ENCODE results near the gene TFEB.

The TFEB gene

DNA sequence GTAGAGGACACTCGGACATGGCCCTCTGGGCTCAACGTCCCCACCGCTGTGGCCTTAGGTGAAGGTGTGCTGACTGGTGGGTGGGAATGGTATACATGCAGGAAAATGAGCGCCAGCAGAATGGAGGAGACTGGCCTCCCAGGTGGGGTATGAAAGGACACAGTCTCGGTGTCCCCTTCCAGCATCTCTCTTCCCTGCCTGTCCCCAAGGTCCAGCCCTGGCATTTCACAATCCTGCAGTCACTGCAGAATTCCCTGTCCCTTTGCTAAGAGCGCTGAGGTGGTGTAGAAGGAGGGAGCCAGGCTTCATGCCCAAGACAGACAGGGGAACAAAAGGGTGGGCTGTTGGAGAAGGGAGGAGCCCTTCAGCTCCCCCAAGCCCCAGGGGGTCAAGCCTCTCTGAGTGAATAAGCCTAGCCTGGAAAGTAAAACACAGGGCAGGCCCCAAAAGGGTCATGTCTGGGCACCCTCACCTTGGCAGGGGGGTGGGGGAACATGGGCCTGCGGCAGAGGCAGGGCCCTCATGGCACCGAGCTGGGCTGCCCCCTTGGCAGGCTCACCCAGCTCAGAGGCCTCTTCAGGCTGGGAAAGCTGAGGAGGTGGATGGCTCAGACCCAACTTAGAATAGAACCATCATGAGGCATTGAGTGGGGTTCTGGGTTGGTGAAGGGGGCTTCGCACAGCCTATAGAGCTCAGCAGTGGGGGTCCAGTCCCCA, 23.9 kb downstream of the TFEB start:
- Histone ChIP-seq H3K27me3 (no peaks in the 10 kb centered on the region), H3K27ac (peak overlapping the region; percentile 75), H3K4me3 (no peak overlapping the region), H3K4me2 (no peak overlapping the region), H3K4me1 (peaks cover 85% of the 10 kb centered on the region), H3K9me3 (no peaks in the 10 kb centered on the region), H3K9ac (no peak overlapping the region), H4K20me1 (peaks cover 23% of the 10 kb centered on the region), H3K36me3 (peaks cover 26% of the 10 kb centered on the region; the same call in 1 of the 2 replicates)
- TF ChIP-seq Cebpa-rat (IDR thresholded peaks at IDR 0.05), result no peak

DNA sequence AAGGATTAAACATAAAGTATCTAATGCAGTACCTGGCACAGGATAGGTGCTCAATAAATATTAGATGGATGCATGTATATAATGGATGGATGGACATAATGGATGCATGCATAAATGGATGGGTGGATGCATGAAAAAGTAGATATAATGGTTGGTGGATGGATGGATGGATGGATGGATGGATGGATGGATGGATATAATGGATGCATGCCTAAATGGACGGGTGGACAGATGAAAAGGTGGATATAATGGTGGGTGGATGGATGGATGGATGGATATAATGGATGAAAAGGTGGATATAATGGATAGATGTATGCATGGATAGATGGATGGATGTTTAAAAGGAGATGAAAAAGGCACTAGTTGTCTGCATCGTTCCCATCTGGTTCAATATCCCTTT, 26.0 kb downstream of the TFEB start:
- Histone ChIP-seq H3K27me3 (no peaks in the 10 kb centered on the region), H3K9ac (no peak overlapping the region), H3K4me3 (no peak overlapping the region), H3K27ac (no peak overlapping the region), H3K9me3 (no peaks in the 10 kb centered on the region), H4K20me1 (peaks cover 12% of the 10 kb centered on the region; the same call in 1 of the 2 replicates), H3K4me2 (peak overlapping the region; percentile 100), H3K4me1 (peaks cover 82% of the 10 kb centered on the region), H3K36me3 (peaks cover 26% of the 10 kb centered on the region; the same call in 1 of the 2 replicates)
- no peak for TF ChIP-seq Cebpa-rat (IDR thresholded peaks at IDR 0.05)

- no peaks in the 10 kb centered on the region for H3K27me3 ChIP-seq
- H3K4me1 ChIP-seq, result peaks cover 82% of the 10 kb centered on the region
- peak overlapping the region; percentile 97 for H3K27ac ChIP-seq
- H4K20me1 ChIP-seq, result peaks cover 11% of the 10 kb centered on the region; the same call in 1 of the 2 replicates
- H3K9ac ChIP-seq, result peak overlapping the region; percentile 94; the same call in 1 of the 2 replicates
- no peak overlapping the region for H3K4me3 ChIP-seq
- peak overlapping the region; percentile 100 for H3K4me2 ChIP-seq
- no peak for TF ChIP-seq Cebpa-rat (IDR thresholded peaks at IDR 0.05)
- H3K36me3 ChIP-seq, result peaks cover 26% of the 10 kb centered on the region; the same call in 1 of the 2 replicates
- no peaks in the 10 kb centered on the region for H3K9me3 ChIP-seq
Measured at GRCh38 chr6:41708856-41709255, 26.6 kb downstream of the TFEB start.

DNA sequence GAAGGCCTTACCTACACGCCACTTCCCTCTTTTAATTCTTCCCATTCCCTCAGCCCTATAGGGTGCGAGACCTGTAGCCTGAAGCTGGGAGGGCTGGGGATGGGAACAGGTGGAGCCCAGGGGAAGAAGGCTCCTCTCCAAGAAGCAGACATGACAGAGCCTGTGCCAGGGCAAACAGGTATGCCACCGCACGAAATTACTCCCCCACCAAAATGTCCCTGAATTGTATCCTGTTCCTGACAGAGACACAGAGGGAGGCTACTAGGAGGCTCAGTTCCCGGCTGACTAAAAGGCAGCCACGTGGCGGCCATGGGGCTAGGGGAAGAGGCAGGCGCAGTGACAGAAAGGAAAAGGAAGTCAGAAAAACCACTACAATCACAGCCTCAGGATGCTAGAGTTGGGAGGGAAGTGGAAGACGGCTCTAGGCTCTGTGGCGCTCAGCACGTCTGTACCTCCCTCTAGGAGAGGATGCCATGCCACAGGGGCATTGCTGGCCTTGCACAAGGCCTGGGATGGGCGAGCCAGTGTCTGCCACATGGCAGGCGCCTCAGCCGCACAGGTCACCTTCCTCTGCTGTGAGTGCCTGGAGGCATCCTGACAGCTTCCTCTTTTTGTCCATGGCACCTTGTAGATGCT, 27.7 kb downstream of the TFEB start:
- H3K27me3 ChIP-seq, result no peaks in the 10 kb centered on the region
- no peak for TF ChIP-seq Cebpa-rat (IDR thresholded peaks at IDR 0.05)
- peak overlapping the region; percentile 58 for H3K4me3 ChIP-seq
- peak overlapping the region; percentile 97 for H3K27ac ChIP-seq
- no peaks in the 10 kb centered on the region; the same call in 1 of the 2 replicates for H4K20me1 ChIP-seq
- H3K9me3 ChIP-seq, result no peaks in the 10 kb centered on the region
- peaks cover 82% of the 10 kb centered on the region for H3K4me1 ChIP-seq
- H3K4me2 ChIP-seq, result peak overlapping the region; percentile 100
- H3K36me3 ChIP-seq, result peaks cover 30% of the 10 kb centered on the region; the same call in 1 of the 2 replicates
- H3K9ac ChIP-seq, result peak overlapping the region; percentile 94

DNA sequence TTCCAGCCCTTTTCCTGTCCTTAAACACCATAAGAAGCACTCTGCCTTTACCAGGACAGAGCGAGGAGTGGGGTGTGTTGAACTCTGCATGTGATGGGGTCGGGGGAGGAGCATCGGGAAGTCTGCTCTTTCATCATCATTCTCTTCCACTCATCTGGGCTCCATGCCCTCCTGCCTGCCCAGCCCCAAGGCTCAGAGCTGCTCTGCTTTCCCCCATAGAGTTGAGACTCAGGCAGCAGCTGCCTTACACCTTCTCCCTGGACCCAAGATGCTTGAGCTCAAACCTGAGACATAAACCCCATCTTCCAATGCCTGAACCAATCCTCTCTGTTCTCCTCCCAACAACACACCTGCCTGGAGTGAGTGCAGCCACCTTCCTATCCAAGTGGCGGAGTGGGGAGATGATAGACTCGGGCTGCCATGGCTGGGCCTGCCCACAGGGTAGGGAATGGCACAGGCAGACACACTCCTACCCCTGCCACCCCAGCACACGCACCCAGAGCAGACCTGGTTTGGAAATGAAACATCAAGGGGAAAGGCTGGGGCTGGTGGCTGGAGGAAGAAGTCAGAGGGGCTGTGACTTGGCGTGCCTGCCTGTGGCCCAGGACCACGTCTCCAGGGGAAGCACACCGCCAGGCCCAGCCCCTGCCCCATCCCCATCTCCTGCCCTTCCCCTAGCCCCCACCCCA, 28.4 kb downstream of the TFEB start:
- peak overlapping the region; percentile 100 for H3K4me2 ChIP-seq
- peaks cover 30% of the 10 kb centered on the region; the same call in 1 of the 2 replicates for H3K36me3 ChIP-seq
- peak overlapping the region; percentile 58 for H3K4me3 ChIP-seq
- peak overlapping the region; percentile 97 for H3K27ac ChIP-seq
- H3K9ac ChIP-seq, result peak overlapping the region; percentile 94
- no peaks in the 10 kb centered on the region for H3K27me3 ChIP-seq
- H3K9me3 ChIP-seq, result no peaks in the 10 kb centered on the region
- H3K4me1 ChIP-seq, result peaks cover 82% of the 10 kb centered on the region
- TF ChIP-seq Cebpa-rat (IDR thresholded peaks at IDR 0.05), result peak; percentile 68; the same call in 1 of the 2 replicates
- H4K20me1 ChIP-seq, result no peaks in the 10 kb centered on the region

DNA sequence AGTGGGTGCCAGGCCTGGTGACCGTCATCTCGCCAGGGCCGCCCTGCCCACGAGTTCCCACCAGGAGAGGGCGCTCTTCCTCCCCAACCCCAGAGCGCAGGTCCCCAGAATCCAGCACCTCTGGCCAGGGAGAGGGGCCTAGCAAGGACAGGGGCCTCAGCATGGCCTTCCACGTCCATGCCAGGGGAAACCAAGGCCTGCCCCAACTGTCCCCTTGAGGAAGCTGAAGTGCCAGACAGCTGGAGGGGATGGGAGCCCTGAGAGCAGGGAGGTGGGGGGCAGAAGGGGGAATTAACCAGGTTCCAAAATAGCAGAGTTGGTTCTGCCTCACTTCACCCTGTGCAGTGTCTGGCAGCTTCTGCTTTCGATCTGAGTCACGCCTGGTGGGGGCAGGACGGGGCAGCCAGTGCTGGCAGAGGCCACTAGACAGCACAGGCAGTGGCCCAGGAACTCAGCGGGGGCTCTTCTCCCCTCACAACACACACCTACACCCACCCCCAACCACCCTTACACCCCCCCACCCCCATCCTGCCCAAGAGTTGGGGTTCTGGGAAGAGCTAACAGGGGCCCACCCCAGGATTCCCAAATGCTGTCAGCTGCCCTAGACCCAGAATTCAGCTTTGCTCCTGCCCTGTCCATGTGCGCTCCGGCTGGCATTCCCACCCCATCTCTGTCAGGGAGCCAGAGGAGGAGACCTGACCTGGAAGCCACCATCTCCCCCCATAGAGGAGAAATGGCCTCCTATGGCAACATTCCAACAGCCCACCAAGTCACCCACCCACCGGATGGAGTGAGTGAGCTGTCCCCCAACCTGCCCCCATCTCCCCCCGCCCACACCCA, 29.2 kb downstream of the TFEB start:
- peaks cover 82% of the 10 kb centered on the region for H3K4me1 ChIP-seq
- no peaks in the 10 kb centered on the region for H3K9me3 ChIP-seq
- H3K27ac ChIP-seq, result peak overlapping the region; percentile 97
- H3K4me3 ChIP-seq, result peak overlapping the region; percentile 68
- H3K36me3 ChIP-seq, result peaks cover 21% of the 10 kb centered on the region; the same call in 1 of the 2 replicates
- peak overlapping the region; percentile 94 for H3K9ac ChIP-seq
- no peak for TF ChIP-seq Cebpa-rat (IDR thresholded peaks at IDR 0.05)
- no peaks in the 10 kb centered on the region for H3K27me3 ChIP-seq
- H3K4me2 ChIP-seq, result peak overlapping the region; percentile 100
- H4K20me1 ChIP-seq, result no peaks in the 10 kb centered on the region

GRCh38 chr6:41705311-41705995, 30.0 kb downstream of the TFEB start:
- Histone ChIP-seq H3K9ac (peak overlapping the region; percentile 94), H4K20me1 (no peaks in the 10 kb centered on the region), H3K4me3 (peak overlapping the region; percentile 68), H3K27me3 (no peaks in the 10 kb centered on the region), H3K36me3 (peaks cover 14% of the 10 kb centered on the region; the same call in 1 of the 2 replicates), H3K4me1 (peaks cover 88% of the 10 kb centered on the region), H3K27ac (peak overlapping the region; percentile 97), H3K9me3 (no peaks in the 10 kb centered on the region), H3K4me2 (peak overlapping the region; percentile 100)
- TF ChIP-seq Cebpa-rat (IDR thresholded peaks at IDR 0.05), result no peak

- Histone ChIP-seq H4K20me1 (no peaks in the 10 kb centered on the region), H3K9ac (peak overlapping the region; percentile 94), H3K4me3 (peak overlapping the region; percentile 68), H3K9me3 (no peaks in the 10 kb centered on the region), H3K4me2 (peak overlapping the region; percentile 100), H3K4me1 (peaks cover 93% of the 10 kb centered on the region), H3K36me3 (peaks cover 9% of the 10 kb centered on the region; the same call in 1 of the 2 replicates), H3K27me3 (no peaks in the 10 kb centered on the region), H3K27ac (peak overlapping the region; percentile 97)
- no peak for TF ChIP-seq Cebpa-rat (IDR thresholded peaks at IDR 0.05)
Measured at GRCh38 chr6:41704656-41705310, 30.6 kb downstream of the TFEB start.
